Progenitor cell of endocrine pancreas (in vitro differentiated cells): ENCODE data around the gene KARS1. TPM values are rescaled to one million over a fixed set of nuclear protein-coding genes. Genes with fewer than 3 reads are reported as not detected.

Experiments
- DNase-seq: peaks from one replicate; pipeline ENCODE4 v3.0.0; 2021; ENCODE audit warnings: low spot score; ENCODE audit not compliant: unreplicated experiment
- H3K27ac Mint-ChIP-seq: 2 replicates; pipeline ENCODE4 v1.8.0; 2021; ENCODE audit warnings: mild to moderate bottlenecking, moderate library complexity, mixed read lengths
- H3K27me3 Mint-ChIP-seq: 2 replicates; pipeline ENCODE4 v1.8.0; 2021; ENCODE audit warnings: mixed read lengths
- H3K36me3 Mint-ChIP-seq: 2 replicates; pipeline ENCODE4 v1.8.0; 2022; ENCODE audit warnings: mixed read lengths; ENCODE audit not compliant: insufficient read depth
- H3K4me1 Mint-ChIP-seq: 2 replicates; pipeline ENCODE4 v1.8.0; 2021; ENCODE audit warnings: low read depth, mixed read lengths
- H3K4me3 Mint-ChIP-seq: 2 replicates; pipeline ENCODE4 v1.8.0; 2021; ENCODE audit warnings: low read depth, mild to moderate bottlenecking, moderate library complexity, mixed read lengths
- H3K9me3 Mint-ChIP-seq: 2 replicates; pipeline ENCODE4 v1.8.0; 2021; ENCODE audit warnings: low read depth, mixed read lengths
- total RNA-seq: library from RNA; stranded (reverse); gene quantifications from 2 replicates; pipeline ENCODE4 v1.2.1, GENCODE V29; 2021
- TF ChIP-seq, protein P1 (sequence below): fragments of 200-600 bp; sonication (generic); IDR thresholded peaks from one replicate; pipeline ENCODE4 v1.5.0; 2021; ENCODE audit warnings: antibody characterized with exemption, mild to moderate bottlenecking; ENCODE audit not compliant: unreplicated experiment

KARS1 gene
- total RNA-seq, 1 donor from 2014 or later: 127 TPM

DNA sequence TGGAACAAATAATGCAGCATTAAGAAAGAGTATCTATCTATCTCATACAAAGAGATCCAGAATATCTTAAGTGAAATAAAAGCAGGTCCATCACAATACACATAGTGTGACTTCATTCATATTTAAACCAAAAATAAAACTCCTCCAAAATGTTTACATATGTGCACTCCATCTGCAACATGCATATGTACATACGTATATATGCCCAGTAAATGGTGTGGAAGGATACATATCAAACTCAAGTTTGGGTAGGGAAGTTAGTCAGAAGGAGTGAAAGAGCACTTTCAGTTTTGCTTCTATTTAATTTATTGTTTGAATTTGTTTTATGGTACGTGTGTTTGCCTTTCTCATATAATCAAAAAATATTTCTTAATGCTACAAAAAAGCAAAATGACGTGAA, 12.4 kb downstream of the KARS1 start:
- H3K9me3 Mint-ChIP-seq: no peaks in the 10 kb centered on the region
- H3K27ac Mint-ChIP-seq: no peak overlapping the region
- H3K27me3 Mint-ChIP-seq: no peaks in the 10 kb centered on the region
- TF ChIP-seq, protein P1, sequence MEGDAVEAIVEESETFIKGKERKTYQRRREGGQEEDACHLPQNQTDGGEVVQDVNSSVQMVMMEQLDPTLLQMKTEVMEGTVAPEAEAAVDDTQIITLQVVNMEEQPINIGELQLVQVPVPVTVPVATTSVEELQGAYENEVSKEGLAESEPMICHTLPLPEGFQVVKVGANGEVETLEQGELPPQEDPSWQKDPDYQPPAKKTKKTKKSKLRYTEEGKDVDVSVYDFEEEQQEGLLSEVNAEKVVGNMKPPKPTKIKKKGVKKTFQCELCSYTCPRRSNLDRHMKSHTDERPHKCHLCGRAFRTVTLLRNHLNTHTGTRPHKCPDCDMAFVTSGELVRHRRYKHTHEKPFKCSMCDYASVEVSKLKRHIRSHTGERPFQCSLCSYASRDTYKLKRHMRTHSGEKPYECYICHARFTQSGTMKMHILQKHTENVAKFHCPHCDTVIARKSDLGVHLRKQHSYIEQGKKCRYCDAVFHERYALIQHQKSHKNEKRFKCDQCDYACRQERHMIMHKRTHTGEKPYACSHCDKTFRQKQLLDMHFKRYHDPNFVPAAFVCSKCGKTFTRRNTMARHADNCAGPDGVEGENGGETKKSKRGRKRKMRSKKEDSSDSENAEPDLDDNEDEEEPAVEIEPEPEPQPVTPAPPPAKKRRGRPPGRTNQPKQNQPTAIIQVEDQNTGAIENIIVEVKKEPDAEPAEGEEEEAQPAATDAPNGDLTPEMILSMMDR: no peak
- no peak for DNase-seq
- H3K4me1 Mint-ChIP-seq: peaks cover 14% of the 10 kb centered on the region
- H3K36me3 Mint-ChIP-seq: peaks cover 43% of the 10 kb centered on the region
- no peak overlapping the region for H3K4me3 Mint-ChIP-seq

DNA sequence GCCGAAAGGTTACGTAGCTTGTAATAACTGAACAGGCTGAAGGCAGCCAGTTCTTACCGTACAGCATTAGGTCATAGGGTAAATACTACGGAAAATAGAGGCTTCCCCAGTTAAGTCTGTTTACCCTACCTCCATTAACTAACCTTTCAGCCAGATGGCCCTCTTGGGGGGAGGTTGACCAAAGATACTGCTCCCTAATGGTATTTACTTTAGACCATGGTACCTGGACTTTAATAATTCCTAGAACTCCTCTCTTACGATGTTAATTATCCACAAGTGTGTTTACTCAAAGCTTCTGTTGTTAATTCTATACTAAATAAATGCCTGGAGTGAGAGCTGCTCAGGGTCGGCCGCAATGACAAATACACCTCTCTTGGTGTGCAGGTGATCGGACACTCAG, 14.6 kb downstream of the KARS1 start:
- no peak overlapping the region for H3K4me3 Mint-ChIP-seq
- peaks cover 46% of the 10 kb centered on the region for H3K36me3 Mint-ChIP-seq
- no peaks in the 10 kb centered on the region for H3K9me3 Mint-ChIP-seq
- H3K27me3 Mint-ChIP-seq: no peaks in the 10 kb centered on the region
- H3K27ac Mint-ChIP-seq: peak overlapping the region; percentile 93
- TF ChIP-seq, protein P1: no peak
- no peak for DNase-seq
- peaks cover 14% of the 10 kb centered on the region for H3K4me1 Mint-ChIP-seq

GRCh38 chr16:75630052-75630451, 17.4 kb downstream of the KARS1 start:
- TF ChIP-seq, protein P1: no peak
- DNase-seq: no peak
- Mint-ChIP-seq H3K27ac (no peak overlapping the region), H3K36me3 (peaks cover 50% of the 10 kb centered on the region), H3K27me3 (no peaks in the 10 kb centered on the region), H3K9me3 (no peaks in the 10 kb centered on the region), H3K4me3 (no peak overlapping the region), H3K4me1 (peaks cover 14% of the 10 kb centered on the region)

- no peak overlapping the region for H3K27ac Mint-ChIP-seq
- no peaks in the 10 kb centered on the region for H3K9me3 Mint-ChIP-seq
- no peaks in the 10 kb centered on the region for H3K27me3 Mint-ChIP-seq
- peaks cover 16% of the 10 kb centered on the region for H3K4me1 Mint-ChIP-seq
- no peak for DNase-seq
- H3K4me3 Mint-ChIP-seq: no peak overlapping the region
- peaks cover 45% of the 10 kb centered on the region for H3K36me3 Mint-ChIP-seq
- TF ChIP-seq, protein P1: no peak
These were observed 18.3 kb downstream of the KARS1 start for GRCh38 chr16:75629132-75629531.

DNA sequence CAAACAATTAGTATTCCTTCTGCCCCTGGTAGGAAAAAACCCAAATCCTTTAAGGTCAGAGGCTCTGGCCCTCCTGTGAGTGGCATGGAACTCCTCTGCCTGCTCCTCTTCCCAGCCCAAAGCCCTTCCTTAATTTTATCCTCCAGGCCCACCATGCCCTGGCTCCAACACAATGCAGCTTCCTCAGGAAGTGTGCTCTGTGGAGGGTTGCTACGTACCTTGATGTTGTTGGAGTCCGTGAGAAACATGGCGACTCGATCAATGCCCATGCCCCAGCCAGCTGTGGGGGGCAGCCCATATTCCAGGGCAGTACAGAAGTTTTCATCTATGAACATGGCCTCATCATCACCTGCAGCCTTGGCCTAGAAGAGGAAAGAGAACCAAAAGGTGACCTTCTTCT, 19.1 kb downstream of the KARS1 start:
- no peaks in the 10 kb centered on the region for H3K9me3 Mint-ChIP-seq
- peaks cover 13% of the 10 kb centered on the region for H3K4me1 Mint-ChIP-seq
- no peak overlapping the region for H3K27ac Mint-ChIP-seq
- H3K4me3 Mint-ChIP-seq: no peak overlapping the region
- H3K36me3 Mint-ChIP-seq: peaks cover 38% of the 10 kb centered on the region
- no peaks in the 10 kb centered on the region for H3K27me3 Mint-ChIP-seq
- TF ChIP-seq, protein P1: no peak
- DNase-seq: no peak
